Testis (tissue), 2 donors: ENCODE data around the gene ELMO1.

Experiments
- POLR2A ChIP-seq: fragments of 450-650 bp; IDR thresholded peaks from one replicate; pipeline ENCODE4 v1.6.1; 2017; ENCODE audit warnings: antibody characterized with exemption, mild to moderate bottlenecking, moderate library complexity
- TF ChIP-seq, protein P1 (sequence below), 3 experiments: fragments of 450-650 bp in 2 of 3; fragments of 200-600 bp in 1 of 3; sonication (generic) in 1 of 3; IDR thresholded peaks; one replicate each; pipeline ENCODE4 v1.5.1; 2016 to 2019; ENCODE audit warnings: antibody characterized with exemption in 3 of 3, mild to moderate bottlenecking in 2 of 3, moderate library complexity in 1 of 3

DNA sequence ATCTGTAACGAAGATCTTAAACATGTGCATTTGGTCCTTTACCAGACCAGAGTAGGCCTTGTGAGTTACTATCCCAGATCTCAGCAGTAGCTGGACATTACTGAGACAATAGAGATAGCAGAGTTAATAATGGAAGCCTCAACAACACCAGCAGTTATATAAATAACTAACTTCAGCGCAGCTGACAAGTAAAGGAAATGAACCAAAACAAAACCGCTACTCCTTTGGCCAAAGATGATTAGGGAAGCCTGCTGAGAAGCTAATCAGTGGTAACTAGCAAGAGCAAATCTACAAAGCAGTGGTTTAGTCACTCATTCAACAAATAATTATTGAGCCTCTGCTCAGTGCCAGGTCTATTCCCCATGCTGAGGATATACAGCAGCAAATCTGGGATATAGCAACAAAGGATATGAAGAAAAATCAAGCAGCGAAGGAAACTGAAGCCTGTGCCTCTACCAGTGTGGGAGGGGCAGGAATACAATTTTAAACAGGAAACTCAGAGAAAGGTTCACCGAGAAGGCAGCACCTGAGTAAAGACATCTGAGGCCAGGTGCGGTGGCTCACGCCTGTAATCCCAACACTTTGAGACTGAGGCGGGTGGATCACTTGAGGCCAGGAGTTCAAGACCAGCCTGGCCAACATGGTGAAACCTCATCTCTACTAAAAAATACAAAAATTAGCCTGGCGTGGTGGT lies 103.6 kb downstream of the ELMO1 start:
- TF ChIP-seq, protein P1, sequence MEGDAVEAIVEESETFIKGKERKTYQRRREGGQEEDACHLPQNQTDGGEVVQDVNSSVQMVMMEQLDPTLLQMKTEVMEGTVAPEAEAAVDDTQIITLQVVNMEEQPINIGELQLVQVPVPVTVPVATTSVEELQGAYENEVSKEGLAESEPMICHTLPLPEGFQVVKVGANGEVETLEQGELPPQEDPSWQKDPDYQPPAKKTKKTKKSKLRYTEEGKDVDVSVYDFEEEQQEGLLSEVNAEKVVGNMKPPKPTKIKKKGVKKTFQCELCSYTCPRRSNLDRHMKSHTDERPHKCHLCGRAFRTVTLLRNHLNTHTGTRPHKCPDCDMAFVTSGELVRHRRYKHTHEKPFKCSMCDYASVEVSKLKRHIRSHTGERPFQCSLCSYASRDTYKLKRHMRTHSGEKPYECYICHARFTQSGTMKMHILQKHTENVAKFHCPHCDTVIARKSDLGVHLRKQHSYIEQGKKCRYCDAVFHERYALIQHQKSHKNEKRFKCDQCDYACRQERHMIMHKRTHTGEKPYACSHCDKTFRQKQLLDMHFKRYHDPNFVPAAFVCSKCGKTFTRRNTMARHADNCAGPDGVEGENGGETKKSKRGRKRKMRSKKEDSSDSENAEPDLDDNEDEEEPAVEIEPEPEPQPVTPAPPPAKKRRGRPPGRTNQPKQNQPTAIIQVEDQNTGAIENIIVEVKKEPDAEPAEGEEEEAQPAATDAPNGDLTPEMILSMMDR (IDR thresholded peaks at IDR 0.05), result no peak
- TF ChIP-seq POLR2A, result no peak
